Psoas muscle (tissue), 8 donors: ENCODE measurements around the gene SPRR2E. TPM values are rescaled to one million over a fixed set of nuclear protein-coding genes. Genes with fewer than 3 reads are reported as not detected.
"Not testable (repeated sequence)": the region's sequence is repeated elsewhere in the genome, so short reads cannot be mapped to it uniquely, and the experiment has no call there.

ENCODE experiments used
- ATAC-seq, 4 donors: fragments of 200-7000 bp; cut with Tn5 transposase; one replicate each; pipeline ENCODE4 v1.9.1; 2020; ENCODE audit warnings: moderate library complexity in 3 of 4, mild to moderate bottlenecking in 2 of 4
- DNase-seq, 2 donors: peaks; one replicate each; pipeline ENCODE4 v3.0.0-alpha.2; 2020
- H3K27ac ChIP-seq: fragments of 200-600 bp; one replicate; pipeline ENCODE4 v1.8.0; 2022
- H3K27me3 ChIP-seq, 3 donors: fragments of 200-600 bp in 1 of 3; one replicate each; pipeline versions ENCODE4 v1.6.1 to v1.8.0; 2013 to 2022; ENCODE audit warnings: low read length in 2 of 3, mild to moderate bottlenecking in 2 of 3, moderate library complexity in 1 of 3; ENCODE audit not compliant: insufficient read depth in 3 of 3
- H3K36me3 ChIP-seq, 2 donors: fragments of 200-600 bp in 1 of 2; one replicate each; pipeline versions ENCODE4 v1.6.1 to v1.8.0; 2013 to 2022; ENCODE audit warnings: low read depth in 1 of 2, mild to moderate bottlenecking in 1 of 2, moderate library complexity in 1 of 2; ENCODE audit not compliant: insufficient read depth in 1 of 2
- H3K4me1 ChIP-seq: fragments of 200-600 bp; one replicate; pipeline ENCODE4 v1.8.0; 2022
- H3K4me3 ChIP-seq: fragments of 200-600 bp; one replicate; pipeline ENCODE4 v1.8.0; 2022; ENCODE audit warnings: mild to moderate bottlenecking
- H3K9me3 ChIP-seq: fragments of 200-600 bp; one replicate; pipeline ENCODE4 v1.8.0; 2022
- WGBS, 3 donors: extraction: QIAGEN DNeasy Blood & Tissue Kit; methylation state at CpG; one replicate each; pipeline versions ENCODE4 v1.1.6 to v1.1.7; 2013; 5-methylcytosine and 5-hydroxymethylcytosine counted together
- intact Hi-C, 2 donors: fragments of 100-400 bp; cut with DNase I; formaldehyde crosslinking; loops; one replicate each; pipeline versions ENCODE4 v1.11.0 to v1.14.2; 2022
- polyA plus RNA-seq, 3 donors: library from polyadenylated mRNA; stranded (reverse); fragments of 200-250 nt; gene quantifications; one replicate each; pipeline ENCODE4 v1.2.3, GENCODE V29; 2013
- total RNA-seq, 4 donors: library from RNA; stranded (reverse); fragmentation: NEBNext Ultra II Directional in 2 of 4; extraction: Animal tissue kit (Norgen Biotek cat#: 25700) in 2 of 4; gene quantifications; one replicate each; pipeline versions ENCODE4 v1.2.1 to v1.2.4, GENCODE V29; 2021 to 2023
- TF ChIP-seq, protein P1 (sequence below): fragments of 200-600 bp; IDR thresholded peaks from one replicate; pipeline ENCODE4 v1.8.0; 2022; ENCODE audit warnings: antibody characterized with exemption
- donor health status: healthy with polysubstance abuse.
- donor health status: DM: no; HTN: no; CAD: no; lungs with moderate emphysema.
- donor health status: Bipolar disorder and iron deficiency.
- donor health status: healthy.
- donor health status: DM: yes; HTN: yes; CAD: no.
- donor health status: DM: no; HTN: no; CAD: no.
- donor health status: DM: no; HTN: no; CAD: no.
- donor health status: DM: yes; HTN: yes; CAD: no.

SPRR2E gene
- total and polyA plus RNA-seq, 7 donors, result 0.14 TPM; not detected in 6

DNA sequence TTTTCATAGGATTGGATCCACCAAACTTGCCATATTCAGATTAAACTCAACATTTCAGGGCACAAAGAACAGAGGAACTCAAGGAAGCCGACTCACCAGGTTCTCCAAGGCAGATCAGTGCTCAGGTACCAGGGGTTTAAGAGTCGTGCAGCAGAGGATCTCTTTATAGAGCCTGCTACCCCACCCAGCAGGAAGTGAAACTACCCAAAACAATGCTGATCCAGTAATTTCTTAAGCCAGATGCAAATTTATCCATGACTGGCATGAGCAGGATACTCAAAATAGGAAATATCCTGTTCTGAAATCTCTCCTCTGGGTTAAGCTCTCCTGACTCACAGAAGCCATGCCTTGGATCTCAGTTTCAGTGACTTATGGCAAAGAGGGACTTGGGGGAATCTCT lies 37.0 kb downstream of the SPRR2E start, which contains the start of gene SPRR2A:
SPRR2A (minus strand) TSS at position 138 of the 400 bp plus-strand sequence. CDS start 777 bp downstream, outside the sequence.
- intact Hi-C loops, result no loop called here
- Histone ChIP-seq H3K4me3 (no peak within 1 kb of the TSS), H3K4me1 (no peaks in the 10 kb centered on the region), H3K9me3 (no peaks in the 10 kb centered on the region), H3K27ac (no peak within 1 kb of the TSS), H3K27me3 (no peaks in the 10 kb centered on the region), H3K36me3 (no peaks in the 10 kb centered on the region)
- TF ChIP-seq, protein P1, sequence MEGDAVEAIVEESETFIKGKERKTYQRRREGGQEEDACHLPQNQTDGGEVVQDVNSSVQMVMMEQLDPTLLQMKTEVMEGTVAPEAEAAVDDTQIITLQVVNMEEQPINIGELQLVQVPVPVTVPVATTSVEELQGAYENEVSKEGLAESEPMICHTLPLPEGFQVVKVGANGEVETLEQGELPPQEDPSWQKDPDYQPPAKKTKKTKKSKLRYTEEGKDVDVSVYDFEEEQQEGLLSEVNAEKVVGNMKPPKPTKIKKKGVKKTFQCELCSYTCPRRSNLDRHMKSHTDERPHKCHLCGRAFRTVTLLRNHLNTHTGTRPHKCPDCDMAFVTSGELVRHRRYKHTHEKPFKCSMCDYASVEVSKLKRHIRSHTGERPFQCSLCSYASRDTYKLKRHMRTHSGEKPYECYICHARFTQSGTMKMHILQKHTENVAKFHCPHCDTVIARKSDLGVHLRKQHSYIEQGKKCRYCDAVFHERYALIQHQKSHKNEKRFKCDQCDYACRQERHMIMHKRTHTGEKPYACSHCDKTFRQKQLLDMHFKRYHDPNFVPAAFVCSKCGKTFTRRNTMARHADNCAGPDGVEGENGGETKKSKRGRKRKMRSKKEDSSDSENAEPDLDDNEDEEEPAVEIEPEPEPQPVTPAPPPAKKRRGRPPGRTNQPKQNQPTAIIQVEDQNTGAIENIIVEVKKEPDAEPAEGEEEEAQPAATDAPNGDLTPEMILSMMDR, result no peak
- ATAC-seq (no peak), DNase-seq (no peak)
- WGBS, 3 donors, result 47 to 61% (median 56%) methylated on average over 2 of the region's 2 CpGs

- H3K27me3 ChIP-seq, H3K36me3 ChIP-seq, intact Hi-C loops, H3K4me3 ChIP-seq, ATAC-seq, H3K9me3 ChIP-seq, DNase-seq, H3K4me1 ChIP-seq, H3K27ac ChIP-seq: not testable (repeated sequence)
- 47 to 56% (median 47%) methylated on average over 3 of the region's 3 CpGs for WGBS, 3 donors
Measured at GRCh38 chr1:153056111-153056510, 38.2 kb downstream of the SPRR2E start.

- H3K9me3 ChIP-seq, result no peaks in the 10 kb centered on the region
- TF ChIP-seq, protein P1, result no peak
- no peaks in the 10 kb centered on the region for H3K4me1 ChIP-seq
- intact Hi-C loops, result no loop called here
- 81 to 84% (median 84%) methylated on average over 2 of the region's 2 CpGs for WGBS, 3 donors
- H3K4me3 ChIP-seq, result no peak overlapping the region
- no peaks in the 10 kb centered on the region for H3K27me3 ChIP-seq
- H3K36me3 ChIP-seq, result no peaks in the 10 kb centered on the region
- no peak for DNase-seq
- no peak for ATAC-seq
- no peak overlapping the region for H3K27ac ChIP-seq
Measured at GRCh38 chr1:153049211-153049610, 45.1 kb downstream of the SPRR2E start.

Other genes with a start within 250 kb of the SPRR2E start
- not detected for gene LCE7A, start 234.5 kb downstream of the SPRR2E start, total RNA-seq
- not detected for gene LCE7A, start 234.5 kb downstream of the SPRR2E start, polyA plus RNA-seq
- gene SMCP, start 216.2 kb downstream of the SPRR2E start, total RNA-seq, result not detected
- gene SMCP, start 216.2 kb downstream of the SPRR2E start, polyA plus RNA-seq, result not detected
- gene IVL, start 186.0 kb downstream of the SPRR2E start, total RNA-seq, result not detected
- gene IVL, start 186.0 kb downstream of the SPRR2E start, polyA plus RNA-seq, result under 1 TPM in 1 of 3 donors, not detected in 2; 0.04 TPM
- gene SPRR5, start 147.3 kb downstream of the SPRR2E start, total RNA-seq, result not detected
- not detected for gene SPRR5, start 147.3 kb downstream of the SPRR2E start, polyA plus RNA-seq
- not detected for gene SPRR4, start 123.9 kb downstream of the SPRR2E start, total RNA-seq
- not detected for gene SPRR4, start 123.9 kb downstream of the SPRR2E start, polyA plus RNA-seq
- gene SPRR1A, start 110.4 kb downstream of the SPRR2E start, total RNA-seq, result not detected
- not detected for gene SPRR1A, start 110.4 kb downstream of the SPRR2E start, polyA plus RNA-seq
- 1 to 10 TPM in 1 of 4 donors, under 1 TPM in 1, not detected in 2; 0.32 to 1.1 TPM for gene SPRR3, start 92.8 kb downstream of the SPRR2E start, total RNA-seq
- 1 to 10 TPM in 1 of 3 donors, under 1 TPM in 1, not detected in 1; 0.82 to 1.2 TPM for gene SPRR3, start 92.8 kb downstream of the SPRR2E start, polyA plus RNA-seq
- not detected for gene SPRR1B, start 63.3 kb downstream of the SPRR2E start, total RNA-seq
- under 1 TPM in 1 of 3 donors, not detected in 2; 0.23 TPM for gene SPRR1B, start 63.3 kb downstream of the SPRR2E start, polyA plus RNA-seq
- gene SPRR2D, start 53.4 kb downstream of the SPRR2E start, total RNA-seq, result not detected
- gene SPRR2D, start 53.4 kb downstream of the SPRR2E start, polyA plus RNA-seq, result not detected
- under 1 TPM in 2 of 4 donors, not detected in 2; 0.34 to 0.56 TPM for gene SPRR2A, start 37.0 kb downstream of the SPRR2E start, total RNA-seq
- gene SPRR2A, start 37.0 kb downstream of the SPRR2E start, polyA plus RNA-seq, result under 1 TPM in 1 of 3 donors, not detected in 2; 0.22 TPM
- gene SPRR2B, start 22.9 kb downstream of the SPRR2E start, total RNA-seq, result not detected
- gene SPRR2B, start 22.9 kb downstream of the SPRR2E start, polyA plus RNA-seq, result not detected
- gene SPRR2F, start 19.0 kb upstream of the SPRR2E start, total RNA-seq, result not detected
- gene SPRR2F, start 19.0 kb upstream of the SPRR2E start, polyA plus RNA-seq, result not detected
- not detected for gene SPRR2G, start 56.4 kb upstream of the SPRR2E start, total RNA-seq
- not detected for gene SPRR2G, start 56.4 kb upstream of the SPRR2E start, polyA plus RNA-seq
- not detected for gene LELP1, start 108.9 kb upstream of the SPRR2E start, total RNA-seq
- gene LELP1, start 108.9 kb upstream of the SPRR2E start, polyA plus RNA-seq, result not detected
- not detected for gene PRR9, start 123.1 kb upstream of the SPRR2E start, total RNA-seq
- gene PRR9, start 123.1 kb upstream of the SPRR2E start, polyA plus RNA-seq, result under 1 TPM in 1 of 3 donors, not detected in 2; 0.04 TPM
- not detected for gene LORICRIN, start 165.2 kb upstream of the SPRR2E start, total RNA-seq
- under 1 TPM in 2 of 3 donors, not detected in 1; 0.06 to 0.25 TPM for gene LORICRIN, start 165.2 kb upstream of the SPRR2E start, polyA plus RNA-seq
- not detected for gene PGLYRP3, start 218.4 kb upstream of the SPRR2E start, total RNA-seq
- gene PGLYRP3, start 218.4 kb upstream of the SPRR2E start, polyA plus RNA-seq, result not detected